GM21367 (cell line): ENCODE results near the gene RO60.
"Not testable (repeated sequence)": the region's sequence is repeated elsewhere in the genome, so short reads cannot be mapped to it uniquely, and the experiment has no call there.

Experiments used
- ATAC-seq: cut with Tn5 transposase; IDR thresholded peaks from one replicate; pipeline ENCODE4 v1.9.1; 2021; ENCODE audit not compliant: unreplicated experiment

Gene RO60

GRCh38 chr1:193059282-193060114 lies at the start of gene RO60, which contains the start of gene UCHL5:
Gene RO60 (plus strand): TSS chr1:193059612. CDS start chr1:193069055, 9,443 bp downstream.
Gene UCHL5 (minus strand): TSS chr1:193059360. CDS start chr1:193059260, 100 bp downstream.
- ATAC-seq = peak; percentile 94

- ATAC-seq = no peak
Observed at GRCh38 chr1:193011406-193011805, 48.0 kb upstream of the RO60 start.

DNA sequence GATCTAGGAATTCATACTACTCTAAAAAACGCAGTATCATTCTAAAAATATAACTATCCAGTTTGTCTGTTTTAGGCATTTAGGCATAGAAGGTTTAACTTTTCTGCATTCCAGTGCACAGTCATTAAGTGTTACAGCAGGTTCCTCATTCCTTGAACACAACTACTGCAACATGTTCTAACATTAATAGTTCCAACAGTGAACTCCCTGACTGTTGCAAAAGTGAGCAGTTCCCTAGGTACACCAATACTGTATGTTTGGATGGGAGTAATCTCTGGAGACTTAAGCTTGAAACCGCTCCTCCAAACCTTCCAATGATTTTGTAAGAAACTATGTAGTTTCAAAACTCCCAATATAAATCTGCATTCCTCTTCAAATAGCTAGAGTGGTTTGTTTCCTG lies 46.4 kb upstream of the RO60 start:
- no peak for ATAC-seq

DNA sequence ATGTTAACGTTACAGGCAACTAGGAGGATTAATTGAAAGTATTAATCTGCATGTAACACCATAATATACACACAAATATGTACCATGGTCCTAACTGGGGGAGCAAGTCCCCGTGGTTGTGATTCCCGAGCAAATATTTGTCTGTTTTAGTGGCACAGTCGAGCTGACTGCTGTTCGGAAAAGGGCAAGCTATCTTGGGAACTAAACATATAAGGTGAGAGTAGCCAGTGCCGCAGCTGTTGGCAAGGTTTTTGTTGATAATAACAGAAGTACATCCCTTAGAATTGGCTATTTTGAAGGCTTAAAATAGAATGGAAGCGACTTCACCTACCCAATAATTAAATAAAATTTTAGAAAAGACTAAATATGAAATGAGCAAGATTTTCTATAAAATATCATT lies 45.7 kb upstream of the RO60 start:
- ATAC-seq = no peak

GRCh38 chr1:193014400-193014799 lies 45.0 kb upstream of the RO60 start:
- ATAC-seq = no peak

- no peak for ATAC-seq
Observed at GRCh38 chr1:193016788-193017187, 42.6 kb upstream of the RO60 start.

GRCh38 chr1:193019442-193020026 lies 39.9 kb upstream of the RO60 start:
- peak; percentile 55 for ATAC-seq

- no peak for ATAC-seq
Observed at GRCh38 chr1:193025218-193025617, 34.2 kb upstream of the RO60 start.

- ATAC-seq = no peak
Observed at GRCh38 chr1:193030280-193030679, 29.1 kb upstream of the RO60 start.

GRCh38 chr1:193031431-193031830 lies 28.0 kb upstream of the RO60 start:
- no peak for ATAC-seq

DNA sequence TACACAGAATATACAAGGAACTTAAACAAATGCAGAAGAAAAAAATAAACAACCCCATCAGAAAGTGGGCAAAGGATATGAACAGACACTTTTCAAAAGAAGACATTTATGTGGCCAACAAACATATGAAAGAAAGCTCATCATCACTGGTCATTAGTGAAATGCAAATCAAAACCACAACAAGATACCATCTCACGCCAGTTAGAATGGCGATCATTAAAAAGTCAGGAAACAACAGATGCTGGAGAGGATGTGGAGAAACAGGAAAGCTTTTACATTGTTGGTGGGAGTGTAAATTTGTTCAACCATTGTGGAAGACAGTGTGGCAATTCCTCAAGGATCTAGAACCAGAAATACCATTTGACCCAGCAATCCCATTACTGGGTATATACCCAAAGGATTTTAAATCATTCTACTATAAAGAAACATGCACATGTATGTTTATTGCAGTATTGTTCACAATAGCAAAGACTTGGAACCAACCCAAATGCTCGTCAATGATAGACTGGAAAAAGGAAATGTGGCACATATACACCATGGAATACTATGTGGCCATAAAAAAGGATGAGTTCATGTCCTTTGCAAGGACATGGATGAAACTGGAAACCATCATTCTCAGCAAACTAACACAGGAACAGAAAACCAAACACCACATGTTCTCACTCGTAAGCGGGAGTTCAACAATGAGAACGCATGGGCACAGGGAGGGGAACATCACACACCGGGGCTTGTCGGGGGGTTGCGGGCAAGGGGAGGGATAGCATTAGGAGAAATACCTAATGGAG lies 26.6 kb upstream of the RO60 start:
- ATAC-seq = not testable (repeated sequence)

DNA sequence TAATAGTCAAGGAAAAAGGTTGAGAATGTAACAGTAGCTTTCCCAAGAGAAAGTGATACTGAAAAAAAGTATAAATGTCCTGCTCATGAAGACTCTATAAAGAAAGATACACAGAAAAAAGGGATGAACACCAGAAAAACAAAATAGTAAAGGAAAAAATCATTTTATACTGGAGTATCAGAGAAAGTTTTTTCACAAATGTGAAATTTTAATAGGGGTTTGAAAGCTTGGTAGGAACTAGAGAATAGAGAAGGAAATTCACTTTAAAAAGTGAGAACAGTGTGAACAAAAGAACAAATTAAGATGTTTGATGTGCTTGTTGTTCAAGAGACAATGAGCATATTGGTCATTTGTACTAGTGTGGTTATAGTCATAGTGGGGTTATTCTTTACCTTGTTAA lies 25.8 kb upstream of the RO60 start:
- ATAC-seq = no peak

GRCh38 chr1:193036337-193037047 lies 22.9 kb upstream of the RO60 start:
- no peak for ATAC-seq

GRCh38 chr1:193040011-193040410 lies 19.4 kb upstream of the RO60 start:
- ATAC-seq = no peak

GRCh38 chr1:193042766-193043691 lies 16.4 kb upstream of the RO60 start:
- no peak for ATAC-seq

DNA sequence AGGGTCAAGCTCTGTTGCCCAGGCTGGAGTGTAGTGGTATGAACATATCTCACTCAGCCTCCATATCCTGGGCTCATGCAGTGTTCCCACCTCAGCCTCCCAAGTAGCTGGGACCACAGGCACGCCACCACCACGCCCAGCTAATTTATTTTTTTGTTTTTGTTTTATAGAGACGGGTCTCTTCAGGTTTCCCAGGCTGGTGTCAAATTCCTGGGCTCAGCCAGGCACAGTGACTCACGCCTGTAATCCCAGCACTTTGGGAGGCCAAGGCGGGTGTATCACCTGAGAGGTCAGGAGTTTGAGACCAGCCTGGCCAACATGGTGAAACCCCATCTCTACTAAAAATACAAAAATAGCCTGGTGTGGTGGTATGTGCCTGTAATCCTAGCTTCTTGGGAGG lies 10.5 kb upstream of the RO60 start:
- ATAC-seq = not testable (repeated sequence)

GRCh38 chr1:193054169-193054675 lies 5.2 kb upstream of the RO60 start:
- no peak for ATAC-seq

GRCh38 chr1:193058529-193059281 lies 707 bp upstream of the RO60 start:
- peak; percentile 44 for ATAC-seq

- no peak for ATAC-seq
Observed at GRCh38 chr1:193060115-193060403, 647 bp downstream of the RO60 start.
